SU-DHL-6 (cell line): ENCODE results near the gene RCHY1.
"Not testable (repeated sequence)": the region's sequence is repeated elsewhere in the genome, so short reads cannot be mapped to it uniquely, and the experiment has no call there.

Experiments
- H2AFZ ChIP-seq: fragments of 200-600 bp; sonication (generic); 2 replicates; pipeline ENCODE4 v1.6.1; 2014; ENCODE audit warnings: low read depth, mild to moderate bottlenecking, moderate library complexity, mixed read lengths, antibody characterized with exemption, low read length; ENCODE audit not compliant: severe bottlenecking
- H3F3A ChIP-seq: fragments of 200-600 bp; shearing (Covaris generic); 2 replicates; pipeline ENCODE4 v1.6.0; 2016; ENCODE audit warnings: antibody characterized with exemption, mild to moderate bottlenecking; ENCODE audit not compliant: insufficient read depth
- H3K27ac ChIP-seq: fragments of 200-600 bp; sonication (generic); 2 replicates; pipeline ENCODE4 v1.5.1; 2016; ENCODE audit warnings: low read depth, mild to moderate bottlenecking, low read length, moderate library complexity, mixed read lengths
- H3K27me3 ChIP-seq: fragments of 200-600 bp; sonication (generic), shearing (Covaris generic); 2 replicates; pipeline ENCODE4 v1.6.0; 2014; ENCODE audit warnings: mild to moderate bottlenecking, low read length
- H3K36me3 ChIP-seq: fragments of 200-600 bp; sonication (generic); 2 replicates; pipeline ENCODE4 v1.6.1; 2014; ENCODE audit warnings: mild to moderate bottlenecking, low read length, mixed read lengths
- H3K4me2 ChIP-seq: fragments of 300-600, 200-600 bp; shearing (Covaris generic), sonication (generic); 2 replicates; pipeline ENCODE4 v1.6.0; 2014; ENCODE audit warnings: low read length, low read depth, mild to moderate bottlenecking; ENCODE audit not compliant: poor library complexity, severe bottlenecking
- H3K4me3 ChIP-seq: fragments of 200-600 bp; sonication (generic); 2 replicates; pipeline ENCODE4 v1.5.1; 2014; ENCODE audit warnings: antibody characterized with exemption, low read length, mild to moderate bottlenecking, mixed read lengths; ENCODE audit not compliant: insufficient read depth, poor library complexity, severe bottlenecking
- H3K79me2 ChIP-seq: fragments of 200-600 bp; sonication (generic); 2 replicates; pipeline ENCODE4 v1.6.1; 2014; ENCODE audit warnings: mild to moderate bottlenecking, low read length, moderate library complexity; ENCODE audit not compliant: insufficient read depth
- H3K9ac ChIP-seq: fragments of 200-600 bp; sonication (generic); 2 replicates; pipeline ENCODE4 v1.7.0; 2014; ENCODE audit warnings: mild to moderate bottlenecking, low read length
- H3K9me2 ChIP-seq: fragments of 200-600 bp; sonication (generic); replicated peaks from 2 replicates; pipeline ENCODE4 v1.6.1; 2014; ENCODE audit warnings: low read length; ENCODE audit not compliant: insufficient read depth
- H3K9me3 ChIP-seq: fragments of 200-600 bp; sonication (generic); 2 replicates; pipeline ENCODE4 v1.6.1; 2014; ENCODE audit warnings: low read length, mixed read lengths; ENCODE audit not compliant: insufficient read depth
- H4K20me1 ChIP-seq: fragments of 200-600 bp; sonication (generic); 2 replicates; pipeline ENCODE4 v1.6.1; 2014; ENCODE audit warnings: low read depth, mild to moderate bottlenecking, antibody characterized with exemption, low read length, moderate library complexity, mixed read lengths
- CTCF ChIP-seq: fragments of 200-600 bp; sonication (generic); IDR thresholded peaks from one replicate; pipeline ENCODE4 v1.5.1; 2017; ENCODE audit warnings: antibody characterized with exemption, mild to moderate bottlenecking, low read length, moderate library complexity; ENCODE audit not compliant: insufficient read depth, poor library complexity, severe bottlenecking
- EZH2phosphoT487 ChIP-seq: fragments of 200-600 bp; sonication (generic), shearing (Covaris generic); conservative IDR thresholded peaks from 2 replicates; pipeline ENCODE4 v1.6.1; 2018; ENCODE audit warnings: mild to moderate bottlenecking, antibody characterized with exemption, low read length, moderate library complexity, mixed read lengths

Gene RCHY1

GRCh38 chr4:75513526-75514130 is 575 bp downstream of the RCHY1 start:
- Histone ChIP-seq H4K20me1 (no peaks in the 10 kb centered on the region), H3K36me3 (no peaks in the 10 kb centered on the region; the same call in 1 of the 2 replicates), H3K9me3 (no peaks in the 10 kb centered on the region), H3K27me3 (no peaks in the 10 kb centered on the region), H3K4me2 (peak overlapping the region; percentile 95), H3K9me2 (no peaks in the 10 kb centered on the region), H3K27ac (peak overlapping the region; percentile 93), H3K9ac (peak overlapping the region; percentile 83), H3F3A (no peaks in the 10 kb centered on the region), H2AFZ (peak overlapping the region; percentile 93), H3K79me2 (peaks cover 47% of the 10 kb centered on the region), H3K4me3 (peak overlapping the region; percentile 91)
- no peak for TF ChIP-seq CTCF
- TF ChIP-seq EZH2phosphoT487: no peak

GRCh38 chr4:75512386-75513211 is 1.6 kb downstream of the RCHY1 start:
- Histone ChIP-seq H3F3A (no peaks in the 10 kb centered on the region), H3K9me2 (no peaks in the 10 kb centered on the region), H3K27ac (0 out of 2 replicates have a peak overlapping the region, but pooled peaks have one; percentile 22), H3K79me2 (peaks cover 47% of the 10 kb centered on the region), H3K36me3 (no peaks in the 10 kb centered on the region; the same call in 1 of the 2 replicates), H2AFZ (no peak overlapping the region), H3K4me3 (peak overlapping the region; percentile 91), H3K27me3 (no peaks in the 10 kb centered on the region), H3K4me2 (peak overlapping the region; percentile 95), H3K9me3 (no peaks in the 10 kb centered on the region), H4K20me1 (no peaks in the 10 kb centered on the region), H3K9ac (peak overlapping the region; percentile 83)
- TF ChIP-seq EZH2phosphoT487 (no peak), CTCF (no peak)

DNA sequence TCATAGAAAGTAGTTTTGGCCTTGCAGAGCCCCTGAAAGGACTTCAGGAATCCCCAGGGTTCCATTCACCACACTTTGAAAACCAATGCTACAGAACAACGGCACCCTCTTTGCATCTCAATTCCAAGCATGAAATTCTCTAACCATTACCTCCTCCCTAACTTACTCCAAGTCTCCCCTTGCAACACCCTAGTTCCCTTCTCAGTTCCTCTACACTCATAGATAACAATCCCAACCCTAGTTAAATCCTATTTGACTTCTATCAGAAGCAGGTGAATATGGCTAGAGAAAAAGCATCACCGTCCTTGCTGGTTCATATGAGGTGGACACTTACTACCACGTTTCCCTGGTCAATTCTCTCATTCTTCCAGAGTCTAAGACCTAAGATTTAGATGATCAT is 2.4 kb downstream of the RCHY1 start:
- no peaks in the 10 kb centered on the region for H4K20me1 ChIP-seq
- peaks cover 47% of the 10 kb centered on the region for H3K79me2 ChIP-seq
- H3K9ac ChIP-seq: peak overlapping the region; percentile 32; the same call in 1 of the 2 replicates
- TF ChIP-seq CTCF (no peak), EZH2phosphoT487 (no peak)
- no peaks in the 10 kb centered on the region for H3F3A ChIP-seq
- H3K4me3 ChIP-seq: no peak overlapping the region
- H3K9me3 ChIP-seq: no peaks in the 10 kb centered on the region
- no peaks in the 10 kb centered on the region for H3K27me3 ChIP-seq
- no peak overlapping the region for H2AFZ ChIP-seq
- no peak overlapping the region for H3K27ac ChIP-seq
- H3K4me2 ChIP-seq: peak overlapping the region; percentile 95
- no peaks in the 10 kb centered on the region for H3K9me2 ChIP-seq
- no peaks in the 10 kb centered on the region; the same call in 1 of the 2 replicates for H3K36me3 ChIP-seq

DNA sequence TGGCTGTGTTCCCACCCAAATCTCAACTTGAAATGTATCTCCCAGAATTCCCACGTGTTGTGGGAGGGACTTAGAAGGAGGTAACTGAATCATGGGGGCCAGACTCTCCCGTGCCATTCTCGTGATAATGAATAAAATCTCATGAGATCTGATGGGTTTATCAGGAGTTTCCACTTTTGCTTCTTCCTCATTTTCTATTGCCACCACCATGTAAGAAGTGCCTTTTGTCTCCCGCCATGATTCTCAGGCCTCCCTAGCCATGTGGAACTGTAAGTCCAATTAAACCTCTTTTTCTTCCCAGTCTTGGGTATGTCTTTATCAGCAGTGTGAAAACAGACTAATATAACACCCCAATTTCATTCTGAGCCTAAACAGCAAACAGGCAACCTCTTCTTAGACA is 4.6 kb downstream of the RCHY1 start:
- H3F3A ChIP-seq, H3K36me3 ChIP-seq, H3K27me3 ChIP-seq, H4K20me1 ChIP-seq, H3K9me2 ChIP-seq, H3K4me2 ChIP-seq, H2AFZ ChIP-seq, H3K9me3 ChIP-seq, H3K27ac ChIP-seq, H3K9ac ChIP-seq, H3K4me3 ChIP-seq: not testable (repeated sequence)
- H3K79me2 ChIP-seq: peaks cover 52% of the 10 kb centered on the region
